H1 (cell line): ENCODE results near the gene FAM174B. TPM values are rescaled to one million over a fixed set of nuclear protein-coding genes. Genes with fewer than 3 reads are reported as not detected.

Experiments
- CTCF ChIA-PET: fragments of 300-600 bp; sonication (Branson Sonifier 250); formaldehyde crosslinking; loops from one replicate; lab custom pipeline; 2021; ENCODE audit not compliant: partially characterized antibody; lab: Charles Lee
- POLR2A ChIA-PET: fragments of 300-600 bp; sonication (Branson Sonifier 250); formaldehyde crosslinking; loops from one replicate; lab custom pipeline; 2021; ENCODE audit warnings: inconsistent platforms; ENCODE audit not compliant: partially characterized antibody; lab: Charles Lee
- DNase-seq, 2 experiments: peaks; one replicate each; pipeline versions ENCODE4 v3.0.0 to v3.0.0-alpha.2; 2010 to 2022; ENCODE audit warnings: low spot score in 2 of 2, low read depth in 1 of 2, mixed read lengths in 1 of 2
- FAIRE-seq: peaks from 2 replicates; lab custom pipeline; 2011; peaks lifted over from hg19 to GRCh38; lab: Jason Lieb, UNC
- H2AFZ ChIP-seq: 2 replicates; pipeline ENCODE4 v1.8.1; 2012; ENCODE audit warnings: low read length, inconsistent platforms
- H2AK5ac ChIP-seq: 2 replicates; pipeline ENCODE4 v1.6.1; 2013; ENCODE audit warnings: low read depth, low read length
- H2BK120ac ChIP-seq: replicated peaks from 2 replicates; pipeline ENCODE3; 2013; ENCODE audit warnings: low read depth, low read length, inconsistent platforms
- H2BK12ac ChIP-seq: 2 replicates; pipeline ENCODE4 v1.6.1; 2013; ENCODE audit warnings: low read depth, low read length
- H2BK15ac ChIP-seq: 2 replicates; pipeline ENCODE4 v1.6.1; 2013; ENCODE audit warnings: low read length
- H2BK20ac ChIP-seq: 2 replicates; pipeline ENCODE4 v1.6.1; 2013; ENCODE audit warnings: low read length
- H2BK5ac ChIP-seq: 2 replicates; pipeline ENCODE4 v1.6.1; 2013; ENCODE audit warnings: low read depth, low read length
- H3K14ac ChIP-seq: 2 replicates; pipeline ENCODE4 v1.6.1; 2013; ENCODE audit warnings: inconsistent platforms; ENCODE audit not compliant: insufficient read length
- H3K18ac ChIP-seq: 2 replicates; pipeline ENCODE4 v1.6.1; 2013; ENCODE audit warnings: low read length; ENCODE audit errors: extremely low read depth
- H3K23ac ChIP-seq: 2 replicates; pipeline ENCODE4 v1.6.1; 2013; ENCODE audit warnings: inconsistent platforms; ENCODE audit not compliant: insufficient read length
- H3K23me2 ChIP-seq: 2 replicates; pipeline ENCODE4 v1.6.1; 2013; ENCODE audit warnings: low read depth, low read length
- H3K27ac ChIP-seq: 2 replicates; pipeline ENCODE4 v1.6.1; 2011; ENCODE audit warnings: low read depth, low read length, inconsistent platforms
- H3K27me3 ChIP-seq, 4 experiments: replicated peaks in 1 of 4; 1 replicate in 1 of 4; 2 replicates in 3 of 4; pipeline versions ENCODE4 v1.6.1 to v1.8.1; 2011 to 2013; ENCODE audit warnings: low read length in 3 of 4, mild to moderate bottlenecking in 3 of 4, inconsistent platforms in 2 of 4, mixed read lengths in 2 of 4, moderate library complexity in 1 of 4; ENCODE audit not compliant: control insufficient read depth in 3 of 4, insufficient read depth in 3 of 4; ENCODE audit errors: extremely low read depth in 1 of 4
- H3K36me3 ChIP-seq, 4 experiments: 2 replicates each; pipeline versions ENCODE4 v1.6.1 to v1.8.1; 2011 to 2013; ENCODE audit warnings: mild to moderate bottlenecking in 4 of 4, low read length in 3 of 4, moderate library complexity in 2 of 4, control low read depth in 1 of 4, inconsistent platforms in 1 of 4; ENCODE audit not compliant: insufficient read depth in 4 of 4, control insufficient read depth in 2 of 4
- H3K4ac ChIP-seq: replicated peaks from 2 replicates; pipeline ENCODE3; 2013; ENCODE audit warnings: low read length, low read depth, mixed read lengths, inconsistent platforms; ENCODE audit not compliant: insufficient read length
- H3K4me1 ChIP-seq, 4 experiments: replicated peaks in 1 of 4; 1 replicate in 1 of 4; 2 replicates in 3 of 4; pipeline versions ENCODE4 v1.6.1 to v1.8.1; 2011 to 2013; ENCODE audit warnings: low read length in 3 of 4, inconsistent platforms in 2 of 4, mixed read lengths in 1 of 4; ENCODE audit not compliant: insufficient read depth in 4 of 4, control insufficient read depth in 3 of 4
- H3K4me2 ChIP-seq, 2 experiments: 2 replicates each; pipeline versions ENCODE4 v1.6.1 to v1.8.1; 2011 to 2013; ENCODE audit warnings: low read depth in 2 of 2, low read length in 2 of 2, control low read depth in 1 of 2, inconsistent platforms in 1 of 2, mild to moderate bottlenecking in 1 of 2; ENCODE audit not compliant: insufficient read depth in 1 of 2
- H3K4me3 ChIP-seq, 4 experiments: fragments of 200-600, 300-600 bp in 1 of 4; sonication (generic), shearing (Covaris generic), sonication (Bioruptor Twin) in 1 of 4; 2 replicates each; pipeline versions ENCODE4 v1.5.1 to v1.8.1; 2011 to 2016; ENCODE audit warnings: low read length in 4 of 4, low read depth in 3 of 4, control low read depth in 2 of 4, inconsistent platforms in 2 of 4, mild to moderate bottlenecking in 2 of 4, mixed read lengths in 1 of 4, moderate library complexity in 1 of 4; ENCODE audit not compliant: insufficient read depth in 2 of 4; ENCODE audit errors: extremely low read depth in 1 of 4
- H3K56ac ChIP-seq: replicated peaks from 2 replicates; pipeline ENCODE3; 2013; ENCODE audit warnings: low read depth, mild to moderate bottlenecking, mixed read lengths, low read length, inconsistent platforms; ENCODE audit not compliant: insufficient read length
- H3K79me1 ChIP-seq: 2 replicates; pipeline ENCODE4 v1.6.1; 2013; ENCODE audit warnings: low read depth, low read length, control low read depth
- H3K79me2 ChIP-seq, 2 experiments: 2 replicates each; pipeline versions ENCODE4 v1.6.1 to v1.8.1; 2012 to 2013; ENCODE audit warnings: low read length in 2 of 2, mild to moderate bottlenecking in 2 of 2, inconsistent platforms in 1 of 2; ENCODE audit not compliant: insufficient read depth in 2 of 2, control insufficient read depth in 1 of 2
- H3K9ac ChIP-seq, 4 experiments: replicated peaks in 1 of 4; 1 replicate in 1 of 4; 2 replicates in 3 of 4; pipeline versions ENCODE4 v1.6.1 to v1.8.1; 2011 to 2013; ENCODE audit warnings: low read depth in 3 of 4, low read length in 3 of 4, control low read depth in 2 of 4, mild to moderate bottlenecking in 2 of 4, moderate library complexity in 2 of 4, inconsistent platforms in 1 of 4; ENCODE audit errors: extremely low read depth in 1 of 4
- H3K9me3 ChIP-seq, 2 experiments: 2 replicates each; pipeline versions ENCODE4 v1.6.1 to v1.8.1; 2012 to 2013; ENCODE audit warnings: mild to moderate bottlenecking in 2 of 2, moderate library complexity in 2 of 2, control low read depth in 1 of 2, inconsistent platforms in 1 of 2, low read depth in 1 of 2, low read length in 1 of 2, mixed read lengths in 1 of 2; ENCODE audit not compliant: insufficient read depth in 2 of 2
- H4K20me1 ChIP-seq, 2 experiments: replicated peaks in 1 of 2; 2 replicates each; pipeline versions ENCODE3 to v1.8.1; 2011 to 2013; ENCODE audit warnings: inconsistent platforms in 2 of 2, low read length in 2 of 2, mild to moderate bottlenecking in 1 of 2; ENCODE audit not compliant: insufficient read depth in 2 of 2, control insufficient read depth in 1 of 2
- H4K5ac ChIP-seq: 2 replicates; pipeline ENCODE4 v1.6.1; 2013; ENCODE audit warnings: low read length, low read depth, mixed read lengths, inconsistent platforms; ENCODE audit not compliant: insufficient read length
- H4K8ac ChIP-seq: 2 replicates; pipeline ENCODE4 v1.8.0; 2013; ENCODE audit warnings: mild to moderate bottlenecking, moderate library complexity, low read length, inconsistent platforms; ENCODE audit not compliant: insufficient read depth; ENCODE audit errors: extremely low read depth
- H4K91ac ChIP-seq: replicated peaks from 2 replicates; pipeline ENCODE3; 2013; ENCODE audit warnings: low read length, mixed read lengths, inconsistent platforms; ENCODE audit not compliant: insufficient read length
- BACH1 ChIP-seq: IDR thresholded peaks from 2 replicates; pipeline ENCODE4 v1.6.1; 2012; ENCODE audit warnings: low read length, improper control_type of control experiment
- CEBPB ChIP-seq: IDR thresholded peaks from 2 replicates; pipeline ENCODE4 v1.6.1; 2012; ENCODE audit warnings: low read depth, low read length
- CHD1 ChIP-seq: IDR thresholded peaks from 2 replicates; pipeline ENCODE4 v1.6.1; 2012; ENCODE audit warnings: low read depth, low read length, improper control_type of control experiment
- CTBP2 ChIP-seq: IDR thresholded peaks from 2 replicates; pipeline ENCODE4 v1.7.0; 2011; ENCODE audit warnings: borderline replicate concordance, mild to moderate bottlenecking, moderate library complexity, mixed read lengths, low read length; ENCODE audit not compliant: insufficient read depth, insufficient read length
- FOSL1 ChIP-seq: IDR thresholded peaks from 2 replicates; pipeline ENCODE4 v1.6.1; 2011; ENCODE audit warnings: mild to moderate bottlenecking, low read depth, low read length, moderate library complexity; ENCODE audit not compliant: insufficient read depth
- RNF2 ChIP-seq: fragments of 200-900, 300-1000 bp; sonication (generic); IDR thresholded peaks from 2 replicates; pipeline ENCODE4 v1.7.1; 2016; ENCODE audit warnings: borderline replicate concordance, low read depth, mild to moderate bottlenecking, antibody characterized with exemption, low read length; ENCODE audit not compliant: poor library complexity, severe bottlenecking; ENCODE audit errors: missing control alignments
- SAP30 ChIP-seq: fragments of 300-600 bp; sonication (generic); IDR thresholded peaks from 2 replicates; pipeline ENCODE4 v1.7.1; 2012; ENCODE audit warnings: low read length, moderate library complexity, mild to moderate bottlenecking, inconsistent platforms; ENCODE audit not compliant: insufficient read depth, insufficient replicate concordance
- SIN3A ChIP-seq, 2 experiments: IDR thresholded peaks in 1 of 2; conservative IDR thresholded peaks in 1 of 2; 2 replicates each; pipeline ENCODE4 v1.6.1; 2011 to 2012; ENCODE audit warnings: low read length in 2 of 2, improper control_type of control experiment in 1 of 2, low read depth in 1 of 2, mild to moderate bottlenecking in 1 of 2
- TEAD4 ChIP-seq: IDR thresholded peaks from 2 replicates; pipeline ENCODE4 v1.6.1; 2012; ENCODE audit warnings: low read depth, low read length, inconsistent platforms, mixed read lengths
- WGBS, 2 experiments: shearing (Covaris generic) in 1 of 2; methylation state at CpG; one replicate each; pipeline versions ENCODE4 v1.1.6 to v1.1.7; 2013 to 2015; ENCODE audit warnings: low lambda C conversion rate in 2 of 2, mixed read lengths in 2 of 2, inconsistent platforms in 1 of 2, low coverage in 1 of 2, missing lambda C conversion rate in 1 of 2; ENCODE audit not compliant: insufficient replicate concordance in 2 of 2, insufficient coverage in 1 of 2, insufficient read length in 1 of 2; ENCODE audit errors: extremely low coverage in 1 of 2, missing lambda C conversion rate in 1 of 2; 5-methylcytosine and 5-hydroxymethylcytosine counted together
- polyA plus RNA-seq, 7 experiments: library from polyadenylated mRNA; depleted of rRNA in 3 of 7; stranded (reverse) in 5 of 7; unstranded in 2 of 7; fragments of >200 nt in 5 of 7; fragments of 200-250 nt in 2 of 7; gene quantifications; 1 replicate in 5 of 7; 2 replicates in 1 of 7; 4 replicates in 1 of 7; pipeline versions ENCODE4 v1.2.1 to v1.2.3, GENCODE V29; 2011 to 2013; ENCODE audit warnings: missing spikeins in 2 of 7, mixed read lengths in 2 of 7
- total RNA-seq: library from RNA; stranded (reverse); fragmentation: NEBNext Ultra II Directional; extraction: Animal tissue kit (Norgen Biotek cat#: 25700); gene quantifications from 2 replicates; pipeline ENCODE4 v1.2.1, GENCODE V29; 2021

Gene FAM174B
- total and polyA plus RNA-seq, 2 of the 8 experiments (the other 6 are each of a cell fraction or from before 2014, with no cell fraction given): 9.3 to 35.2 TPM

DNA sequence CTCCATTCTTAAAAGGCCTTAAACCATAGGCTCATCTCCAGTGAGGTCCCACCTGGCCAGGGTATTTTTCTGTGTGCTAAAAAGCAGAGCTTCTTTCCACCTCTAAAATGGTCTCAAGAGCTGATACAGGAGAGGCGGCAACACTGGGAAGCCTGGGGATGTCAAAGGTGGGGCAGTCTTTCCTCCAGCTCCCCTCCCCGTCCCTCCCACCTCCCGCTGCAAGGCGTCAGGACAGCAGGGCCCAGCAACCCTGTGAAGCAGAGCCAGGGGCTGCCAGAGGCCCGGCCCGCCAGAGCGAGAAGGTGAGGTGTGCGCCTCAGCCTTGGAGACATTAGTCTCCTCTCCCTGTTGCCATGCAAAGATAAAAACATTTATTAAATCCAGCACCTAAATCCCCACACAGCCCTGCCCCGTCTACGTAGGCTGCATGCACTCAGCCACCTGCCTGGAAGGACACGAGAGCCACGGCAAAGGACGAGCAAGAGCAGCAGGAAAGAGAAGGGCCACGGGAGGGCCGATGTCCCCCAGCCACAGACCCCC, 75.6 kb downstream of the FAM174B start:
- WGBS, 2 experiments: 91% methylated on average over 15 of the region's 15 CpGs; no CpG with 5 or more reads in 1 of the 2 experiments
- Histone ChIP-seq H3K18ac (no peak overlapping the region), H2BK5ac (no peak overlapping the region), H3K9ac (no peak overlapping the region), H3K27me3 (no peaks in the 10 kb centered on the region), H3K79me2 (no peaks in the 10 kb centered on the region), H3K56ac (no peak overlapping the region), H3K4ac (no peak overlapping the region), H3K4me2 (no peak overlapping the region), H2BK120ac (no peak overlapping the region), H3K27ac (no peak overlapping the region), H2AK5ac (no peak overlapping the region), H3K14ac (no peak overlapping the region), H3K4me1 (no peaks in the 10 kb centered on the region), H3K36me3 (no peaks in the 10 kb centered on the region), H3K4me3 (no peak overlapping the region), H2AFZ (no peak overlapping the region), H2BK20ac (no peak overlapping the region), H2BK15ac (no peak overlapping the region), H3K23ac (no peak overlapping the region), H2BK12ac (no peak overlapping the region), H4K5ac (no peak overlapping the region), H3K79me1 (no peaks in the 10 kb centered on the region), H3K23me2 (no peaks in the 10 kb centered on the region), H3K9me3 (peaks cover 4 to 10% of the 10 kb centered on the region in 2 experiments; a peak in 1 of 4 replicates), H4K8ac (peak overlapping the region; percentile 68; the same call in 1 of the 2 replicates), H4K91ac (no peak overlapping the region), H4K20me1 (no peaks in the 10 kb centered on the region)
- TF ChIP-seq FOSL1 (no peak), CHD1 (no peak), CEBPB (no peak), TEAD4 (no peak), SIN3A (conservative IDR thresholded peaks at IDR 0.05 in 1 of 2, IDR thresholded peaks at IDR 0.05 in 1 of 2; ENCODE audit: low read depth in 1 of 2, low read length in 2 of 2) (no peak), RNF2 (no peak), SAP30 (no peak), CTBP2 (no peak), BACH1 (no peak)
- DNase-seq (no peak), FAIRE-seq (no peak)
- POLR2A ChIA-PET: no interaction called here
- CTCF ChIA-PET: interaction anchor here (1.3 to 1.7 kb wide), 2 partner anchors 58 to 196 kb away, joined by 3 to 4 read pairs; no protein-coding TSS in a partner anchor
